K562 (cell line): ENCODE results near the gene SRRM5. TPM values are rescaled to one million over a fixed set of nuclear protein-coding genes. Genes with fewer than 3 reads are reported as not detected.

ENCODE experiments used
- BMI1 ChIP-seq: fragments of 150-350 bp; IDR thresholded peaks from 2 replicates; pipeline ENCODE4 v1.6.1; 2014; ENCODE audit warnings: low read length
- CBX8 ChIP-seq: fragments of 200-600 bp; sonication (generic); IDR thresholded peaks from 2 replicates; pipeline ENCODE4 v1.6.1; 2012; ENCODE audit warnings: borderline replicate concordance, mixed run types, low read depth, mild to moderate bottlenecking, moderate library complexity, mixed read lengths, low read length, control low read depth, inconsistent platforms; ENCODE audit not compliant: poor library complexity, severe bottlenecking; ENCODE audit errors: extremely low read depth
- CREB5 ChIP-seq: fragments of 250-450 bp; sonication (Bioruptor Pico); IDR thresholded peaks from 2 replicates; pipeline ENCODE4 v1.5.0; 2020; ENCODE audit warnings: mild to moderate bottlenecking
- DNMT1 ChIP-seq: fragments of 450-650 bp; IDR thresholded peaks from 2 replicates; pipeline ENCODE4 v1.6.1; 2016; ENCODE audit warnings: antibody characterized with exemption, mild to moderate bottlenecking
- EWSR1 ChIP-seq: fragments of 450-650 bp; IDR thresholded peaks from 2 replicates; pipeline ENCODE4 v1.6.1; 2018; ENCODE audit warnings: borderline replicate concordance, mild to moderate bottlenecking, low read depth, moderate library complexity; ENCODE audit not compliant: partially characterized antibody
- NKRF ChIP-seq: fragments of 450-650 bp; IDR thresholded peaks from 2 replicates; pipeline ENCODE4 v1.6.1; 2016; ENCODE audit warnings: borderline replicate concordance
- NR2C1 ChIP-seq, 2 experiments: fragments of 450-650 bp; IDR thresholded peaks; 2 replicates each; pipeline ENCODE4 v1.6.1; 2017; ENCODE audit warnings: mild to moderate bottlenecking in 2 of 2, antibody characterized with exemption in 1 of 2, inconsistent platforms in 1 of 2, missing compliant biosample characterization in 1 of 2, missing genetic modification characterization in 1 of 2
- RREB1 ChIP-seq: fragments of 250-450 bp; sonication (Bioruptor Pico); IDR thresholded peaks from 2 replicates; pipeline ENCODE4 v1.4.0; 2020
- TEAD2 ChIP-seq: fragments of 450-650 bp; IDR thresholded peaks from 2 replicates; pipeline ENCODE4 v1.6.1; 2016; ENCODE audit warnings: missing genetic modification characterization, control low read depth, missing compliant biosample characterization
- ZNF217 ChIP-seq: sonication (generic); formaldehyde crosslinking; IDR thresholded peaks from 2 replicates; pipeline ENCODE4 v1.8.0; 2022; ENCODE audit warnings: mild to moderate bottlenecking, missing genetic modification reagents
- polyA plus RNA-seq, 8 experiments: library from polyadenylated mRNA; depleted of rRNA in 4 of 8; stranded (reverse) in 5 of 8; unstranded in 3 of 8; fragments of >200 nt; fragmentation: Nextera tagmentation in 2 of 8; fragmentation: Illumina TruSeq in 1 of 8; extraction: Ambion mirVana in 2 of 8; extraction: Trizol in 1 of 8; gene quantifications; 2 replicates each; pipeline versions ENCODE4 v1.2.1 to v1.2.3, GENCODE V29; 2011 to 2014; ENCODE audit warnings: inconsistent platforms in 1 of 8, missing spikeins in 1 of 8
- total RNA-seq, 7 experiments: library from RNA; depleted of rRNA in 6 of 7; stranded (reverse); fragments of >200 nt in 6 of 7; fragmentation: Illumina TruSeq in 2 of 7; extraction: Trizol in 2 of 7; gene quantifications; 2 replicates each; pipeline versions ENCODE4 v1.2.1 to v1.2.3, GENCODE V29; 2011 to 2021; ENCODE audit warnings: low replicate concordance in 1 of 7
- TF ChIP-seq, protein P1 (sequence below), 3 experiments: fragments of 200-800 bp in 1 of 3; fragments of 250-450 bp in 1 of 3; fragments of 450-650 bp in 1 of 3; sonication (Bioruptor Pico) in 1 of 3; sonication (Bioruptor generic) in 1 of 3; formaldehyde crosslinking in 1 of 3; IDR thresholded peaks; 2 replicates each; pipeline versions ENCODE4 v1.6.1 to v1.8.0; 2016 to 2022; ENCODE audit warnings: mild to moderate bottlenecking in 2 of 3, missing genetic modification characterization in 2 of 3, missing compliant biosample characterization in 1 of 3, moderate library complexity in 1 of 3

Gene SRRM5
- total and polyA plus RNA-seq, 9 of the 15 experiments (the other 6 are each of a cell fraction or from before 2014, with no cell fraction given): 0.09 to 0.45 (median 0.18) TPM; not detected in 2

GRCh38 chr19:43595605-43595998 lies 16.3 kb upstream of the SRRM5 start (continued):
- TF ChIP-seq NKRF (no peak; the same call in 1 of the 2 replicates), EWSR1 (no peak), TEAD2 (tag) (no peak), BMI1 (no peak), RREB1 (CRISPR knock-in tag) (no peak), DNMT1 (no peak), ZNF217 (CRISPR knock-in tag) (no peak), CREB5 (CRISPR knock-in tag) (no peak), NR2C1 (IDR thresholded peaks at IDR 0.05) (no peak), NR2C1 (tag; IDR thresholded peaks at IDR 0.05) (no peak), CBX8 (no peak)
- TF ChIP-seq, protein P1, sequence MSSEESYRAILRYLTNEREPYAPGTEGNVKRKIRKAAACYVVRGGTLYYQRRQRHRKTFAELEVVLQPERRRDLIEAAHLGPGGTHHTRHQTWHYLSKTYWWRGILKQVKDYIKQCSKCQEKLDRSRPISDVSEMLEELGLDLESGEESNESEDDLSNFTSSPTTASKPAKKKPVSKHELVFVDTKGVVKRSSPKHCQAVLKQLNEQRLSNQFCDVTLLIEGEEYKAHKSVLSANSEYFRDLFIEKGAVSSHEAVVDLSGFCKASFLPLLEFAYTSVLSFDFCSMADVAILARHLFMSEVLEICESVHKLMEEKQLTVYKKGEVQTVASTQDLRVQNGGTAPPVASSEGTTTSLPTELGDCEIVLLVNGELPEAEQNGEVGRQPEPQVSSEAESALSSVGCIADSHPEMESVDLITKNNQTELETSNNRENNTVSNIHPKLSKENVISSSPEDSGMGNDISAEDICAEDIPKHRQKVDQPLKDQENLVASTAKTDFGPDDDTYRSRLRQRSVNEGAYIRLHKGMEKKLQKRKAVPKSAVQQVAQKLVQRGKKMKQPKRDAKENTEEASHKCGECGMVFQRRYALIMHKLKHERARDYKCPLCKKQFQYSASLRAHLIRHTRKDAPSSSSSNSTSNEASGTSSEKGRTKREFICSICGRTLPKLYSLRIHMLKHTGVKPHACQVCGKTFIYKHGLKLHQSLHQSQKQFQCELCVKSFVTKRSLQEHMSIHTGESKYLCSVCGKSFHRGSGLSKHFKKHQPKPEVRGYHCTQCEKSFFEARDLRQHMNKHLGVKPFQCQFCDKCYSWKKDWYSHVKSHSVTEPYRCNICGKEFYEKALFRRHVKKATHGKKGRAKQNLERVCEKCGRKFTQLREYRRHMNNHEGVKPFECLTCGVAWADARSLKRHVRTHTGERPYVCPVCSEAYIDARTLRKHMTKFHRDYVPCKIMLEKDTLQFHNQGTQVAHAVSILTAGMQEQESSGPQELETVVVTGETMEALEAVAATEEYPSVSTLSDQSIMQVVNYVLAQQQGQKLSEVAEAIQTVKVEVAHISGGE (CRISPR knock-in tag; IDR thresholded peaks at IDR 0.05): no peak
